Upper lobe of left lung (tissue), 6 donors: ENCODE measurements around the gene CWF19L2. TPM values are rescaled to one million over a fixed set of nuclear protein-coding genes. Genes with fewer than 3 reads are reported as not detected.
"Not testable (repeated sequence)": the region's sequence is repeated elsewhere in the genome, so short reads cannot be mapped to it uniquely, and the experiment has no call there.

Experiments
- ATAC-seq, 2 donors: fragments of 200-7000 bp; cut with Tn5 transposase; one replicate each; pipeline ENCODE4 v1.9.1; 2022; ENCODE audit warnings: mild to moderate bottlenecking in 2 of 2, moderate library complexity in 2 of 2; ENCODE audit not compliant: low FRiP score in 2 of 2
- DNase-seq, 2 donors: peaks; one replicate each; pipeline ENCODE4 v3.0.0-alpha.2; 2019 to 2020
- H3K27ac ChIP-seq, 4 donors: fragments of 200-600 bp; sonication (generic); one replicate each; pipeline ENCODE4 v1.5.1; 2016 to 2019
- H3K27me3 ChIP-seq, 4 donors: fragments of 200-600 bp; sonication (generic); one replicate each; pipeline ENCODE4 v1.5.1; 2017 to 2019
- H3K36me3 ChIP-seq, 4 donors: fragments of 200-600 bp; sonication (generic); one replicate each; pipeline ENCODE4 v1.5.1; 2016 to 2019
- H3K4me1 ChIP-seq, 4 donors: fragments of 200-600 bp; sonication (generic); one replicate each; pipeline ENCODE4 v1.5.1; 2018 to 2019
- H3K4me3 ChIP-seq, 4 donors: fragments of 200-600 bp; sonication (generic); one replicate each; pipeline ENCODE4 v1.5.1; 2017 to 2019; ENCODE audit warnings: mild to moderate bottlenecking in 2 of 4, moderate library complexity in 1 of 4
- H3K9me3 ChIP-seq, 4 donors: fragments of 200-600 bp; sonication (generic); one replicate each; pipeline ENCODE4 v1.5.1; 2018 to 2019
- CTCF ChIP-seq, 6 experiments: fragments of 450-650 bp in 4 of 6; fragments of 200-600 bp in 2 of 6; sonication (generic) in 2 of 6; IDR thresholded peaks; one replicate each; pipeline ENCODE4 v1.5.1; 2016 to 2019; ENCODE audit warnings: antibody characterized with exemption in 6 of 6
- EP300 ChIP-seq, 4 donors: sonication (generic); formaldehyde crosslinking; IDR thresholded peaks; one replicate each; pipeline ENCODE4 v1.5.1; 2017; ENCODE audit warnings: antibody characterized with exemption in 4 of 4, control low read depth in 2 of 4
- POLR2A ChIP-seq, 4 donors: fragments of 450-650 bp; IDR thresholded peaks; one replicate each; pipeline ENCODE4 v1.5.1; 2016 to 2017; ENCODE audit warnings: antibody characterized with exemption in 4 of 4, mild to moderate bottlenecking in 2 of 4
- POLR2AphosphoS5 ChIP-seq, 2 donors: sonication (generic); formaldehyde crosslinking; IDR thresholded peaks; one replicate each; pipeline ENCODE4 v1.5.1; 2017; ENCODE audit warnings: antibody characterized with exemption in 2 of 2
- WGBS, 2 donors: methylation state at CpG; one replicate each; pipeline ENCODE4 v1.1.5; 2017 to 2018; 5-methylcytosine and 5-hydroxymethylcytosine counted together
- total RNA-seq, 6 donors: library from RNA; depleted of rRNA in 4 of 6; stranded (reverse); fragments of >200 nt in 4 of 6; gene quantifications; one replicate each; pipeline versions ENCODE4 v1.1.0 to v1.2.1, GENCODE V29; 2016 to 2021
- donor health status: DM: no; HTN: no; CAD: no; lungs with moderate emphysema.
- donor health status: DM: no; HTN: yes; CAD: no; lungs with severe emphysema.

Gene CWF19L2
- total RNA-seq, 6 donors from 2014 or later, result 12.8 to 37.7 (median 21.7) TPM

- DNase-seq (no peak), ATAC-seq (no peak)
- no peaks in the 10 kb centered on the region for H3K36me3 ChIP-seq
- H3K9me3 ChIP-seq, result peaks cover 0 to 4% (median 0%) of the 10 kb centered on the region in 4 donors
- 68 to 80% methylated on average over 1 of the region's 1 CpG for WGBS, 2 donors
- TF ChIP-seq POLR2AphosphoS5 (IDR thresholded peaks at IDR 0.05), result no peak
- TF ChIP-seq POLR2A (IDR thresholded peaks at IDR 0.05), result no peak
- no peak for TF ChIP-seq CTCF (IDR thresholded peaks at IDR 0.05)
- TF ChIP-seq EP300 (IDR thresholded peaks at IDR 0.05), result no peak
- H3K27me3 ChIP-seq, result no peaks in the 10 kb centered on the region
- H3K4me1 ChIP-seq, result no peaks in the 10 kb centered on the region
- H3K4me3 ChIP-seq, result no peak overlapping the region
- no peak overlapping the region for H3K27ac ChIP-seq
These were observed 10.1 kb upstream of the CWF19L2 start for GRCh38 chr11:107467696-107468095.

GRCh38 chr11:107466275-107466866 lies 8.7 kb upstream of the CWF19L2 start:
- H3K36me3 ChIP-seq, H3K27me3 ChIP-seq, H3K27ac ChIP-seq, H3K4me3 ChIP-seq, H3K4me1 ChIP-seq, ATAC-seq, DNase-seq, H3K9me3 ChIP-seq: not testable (repeated sequence)
- WGBS, 2 donors, result 80 to 91% methylated on average over 7 to 10 of the region's 10 CpGs

- peaks cover 9 to 18% (median 14%) of the 10 kb centered on the region in 4 donors for H3K4me1 ChIP-seq
- TF ChIP-seq EP300 (IDR thresholded peaks at IDR 0.05) (no peak), POLR2AphosphoS5 (IDR thresholded peaks at IDR 0.05) (no peak), POLR2A (IDR thresholded peaks at IDR 0.05) (no peak), CTCF (IDR thresholded peaks at IDR 0.05) (no peak)
- WGBS, 2 donors, result 1% methylated on average over 5 to 6 of the region's 6 CpGs
- no peaks in the 10 kb centered on the region for H3K27me3 ChIP-seq
- peak overlapping the region; percentile 64 to 88 (median 72) for H3K27ac ChIP-seq
- ATAC-seq (peak in 1 of 2 donors; percentile 16), DNase-seq (no peak)
- H3K36me3 ChIP-seq, result peaks cover 12 to 28% (median 17%) of the 10 kb centered on the region in 4 donors
- H3K9me3 ChIP-seq, result no peaks in the 10 kb centered on the region
- peak overlapping the region; percentile 71 to 91 (median 80) for H3K4me3 ChIP-seq
These were observed 444 bp downstream of the CWF19L2 start for GRCh38 chr11:107457205-107457557.

- no peaks in the 10 kb centered on the region for H3K27me3 ChIP-seq
- H3K27ac ChIP-seq, result no peak overlapping the region
- peaks cover 9 to 18% (median 14%) of the 10 kb centered on the region in 4 donors for H3K4me1 ChIP-seq
- WGBS, 2 donors, result 96 to 100% methylated on average over 1 to 4 of the region's 5 CpGs
- no peaks in the 10 kb centered on the region for H3K9me3 ChIP-seq
- H3K4me3 ChIP-seq, result no peak overlapping the region
- TF ChIP-seq CTCF (IDR thresholded peaks at IDR 0.05) (no peak), EP300 (IDR thresholded peaks at IDR 0.05) (no peak), POLR2A (IDR thresholded peaks at IDR 0.05) (no peak), POLR2AphosphoS5 (IDR thresholded peaks at IDR 0.05) (no peak)
- ATAC-seq (no peak), DNase-seq (peak in 1 of 2 donors; percentile 4)
- H3K36me3 ChIP-seq, result peaks cover 12 to 39% (median 20%) of the 10 kb centered on the region in 4 donors
These were observed 3.9 kb downstream of the CWF19L2 start for GRCh38 chr11:107453594-107454286.

- Histone ChIP-seq H3K4me3 (no peak overlapping the region), H3K4me1 (no peaks in the 10 kb centered on the region), H3K27me3 (no peaks in the 10 kb centered on the region), H3K9me3 (no peaks in the 10 kb centered on the region), H3K36me3 (peaks cover 0 to 43% (median 17%) of the 10 kb centered on the region in 4 donors), H3K27ac (no peak overlapping the region)
- TF ChIP-seq EP300 (IDR thresholded peaks at IDR 0.05) (no peak), CTCF (IDR thresholded peaks at IDR 0.05) (no peak), POLR2AphosphoS5 (IDR thresholded peaks at IDR 0.05) (no peak), POLR2A (IDR thresholded peaks at IDR 0.05) (no peak)
- no peak for ATAC-seq
- no peak for DNase-seq
- 91 to 95% methylated on average over 3 of the region's 3 CpGs for WGBS, 2 donors
These were observed 10.7 kb downstream of the CWF19L2 start for GRCh38 chr11:107446822-107447431.
